GM18520 (cell line): Measurements from ENCODE around the gene ZNF646.

Experiments used
- ATAC-seq: cut with Tn5 transposase; IDR thresholded peaks from one replicate; pipeline ENCODE4 v1.9.1; 2021; ENCODE audit not compliant: unreplicated experiment

Gene ZNF646

GRCh38 chr16:31130336-31130891 is 56.2 kb downstream of the ZNF646 start:
- no peak for ATAC-seq

GRCh38 chr16:31130899-31131298 is 56.7 kb downstream of the ZNF646 start:
- no peak for ATAC-seq

DNA sequence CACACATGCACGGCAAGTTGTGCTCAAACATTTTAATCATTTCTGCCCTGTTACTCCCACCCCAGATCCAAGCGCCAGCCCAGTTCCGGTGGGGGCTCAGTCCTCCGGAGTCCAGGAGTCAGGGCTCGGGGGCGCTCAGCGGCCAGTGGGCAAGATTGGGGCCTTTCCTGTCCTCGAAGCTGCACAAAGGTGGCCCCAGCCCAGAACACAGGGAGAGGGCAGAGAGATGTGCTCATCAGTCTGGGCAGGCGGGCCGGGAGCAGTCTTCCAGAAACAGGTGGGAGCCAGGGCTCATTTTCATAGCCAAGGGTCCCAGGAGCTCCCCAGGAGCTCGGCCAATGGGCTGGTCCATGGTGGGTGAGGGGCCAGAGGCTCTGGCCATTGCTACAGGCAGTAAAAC is 57.2 kb downstream of the ZNF646 start:
- no peak for ATAC-seq

DNA sequence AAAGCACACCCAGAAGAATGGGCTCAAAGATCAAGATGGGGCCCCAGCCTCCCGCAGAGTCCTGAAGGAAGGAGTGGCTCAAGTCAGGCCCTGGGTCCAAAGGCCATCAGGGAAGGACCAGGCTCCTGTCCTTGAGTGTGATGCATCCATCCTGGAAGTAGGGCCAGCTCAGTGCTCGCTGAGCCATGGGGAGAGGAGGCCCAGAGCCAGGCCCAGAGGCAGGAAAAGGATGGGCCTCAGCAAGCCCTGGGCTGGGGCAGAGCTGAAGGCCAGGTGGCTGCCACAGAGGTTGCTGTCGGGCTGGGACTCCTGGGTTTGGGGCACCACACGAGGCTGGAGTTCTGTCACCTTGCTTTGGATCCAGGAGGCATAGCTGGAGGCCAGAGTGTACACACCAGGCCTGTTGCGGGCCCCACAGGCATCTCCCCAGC is 57.6 kb downstream of the ZNF646 start:
- ATAC-seq, result no peak

DNA sequence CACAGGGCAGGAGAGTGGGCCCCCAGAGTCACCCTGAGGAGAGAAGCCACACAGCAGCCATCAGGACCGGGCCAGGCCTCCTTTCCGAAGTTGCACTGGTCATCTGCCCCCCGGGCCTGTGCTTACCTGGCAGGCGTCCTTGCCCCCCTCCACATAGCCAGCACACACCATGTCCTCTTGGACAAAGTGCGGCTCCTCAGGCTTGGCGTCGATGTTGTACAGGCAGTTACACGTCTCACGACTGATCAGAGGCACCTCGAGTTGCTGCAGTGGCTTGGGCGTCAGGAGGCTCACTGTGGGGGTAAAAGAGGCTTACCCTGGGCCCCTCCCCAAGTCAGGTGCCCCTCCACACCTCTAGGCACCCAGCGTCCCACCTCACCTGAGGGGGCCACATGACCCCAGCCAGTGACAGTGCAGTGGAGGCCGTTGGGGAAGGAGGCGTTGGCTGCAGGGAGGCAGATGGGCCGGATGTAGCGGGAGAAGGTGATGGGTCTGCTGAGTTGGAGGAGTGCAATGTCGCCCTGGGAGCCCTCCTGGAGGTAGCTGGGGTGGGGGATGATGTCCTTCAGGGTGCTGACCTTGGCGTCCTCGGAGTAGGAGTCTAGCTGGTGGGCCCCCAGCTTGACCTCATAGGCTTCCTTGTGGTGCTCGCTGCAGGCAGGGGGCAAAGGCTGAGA is 58.2 kb downstream of the ZNF646 start:
- ATAC-seq, result no peak

DNA sequence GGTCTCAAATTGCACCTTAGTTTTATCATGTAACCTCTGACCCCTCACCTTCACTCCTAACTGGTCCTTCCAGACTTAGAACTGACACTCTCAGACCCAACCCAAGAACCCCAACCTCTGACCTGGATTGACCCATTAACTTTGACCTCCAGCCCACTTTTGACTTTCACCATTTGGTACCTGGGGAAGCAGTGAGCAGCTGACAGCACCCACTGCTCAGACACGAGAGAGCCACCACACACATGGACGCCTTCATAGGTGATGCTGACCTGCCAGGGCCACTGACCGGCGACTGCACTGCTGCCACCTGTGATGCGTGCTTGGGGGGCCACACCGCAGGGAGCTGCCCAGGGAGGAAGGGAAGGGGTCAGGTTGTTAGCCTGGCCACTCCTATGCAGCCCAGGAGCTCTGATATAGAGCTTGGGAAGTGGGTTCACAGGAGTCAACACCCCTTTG is 58.9 kb downstream of the ZNF646 start:
- ATAC-seq, result no peak
